Lower leg skin (tissue), 4 donors: ENCODE results near the gene GGA3. TPM values are rescaled to one million over a fixed set of nuclear protein-coding genes. Genes with fewer than 3 reads are reported as not detected.

ENCODE experiments used
- DNase-seq, 2 donors: peaks; one replicate each; pipeline ENCODE4 v3.0.0-alpha.2; 2019; ENCODE audit warnings: low spot score in 2 of 2
- H3K4me3 ChIP-seq: fragments of 200-600 bp; sonication (generic); 2 replicates; pipeline ENCODE4 v1.5.1; 2017; ENCODE audit warnings: mild to moderate bottlenecking, low read depth; ENCODE audit not compliant: poor library complexity, severe bottlenecking
- POLR2A ChIP-seq, 2 donors: fragments of 450-650 bp; IDR thresholded peaks; one replicate each; pipeline ENCODE4 v1.6.1; 2016 to 2017; ENCODE audit warnings: antibody characterized with exemption in 2 of 2, mild to moderate bottlenecking in 1 of 2, moderate library complexity in 1 of 2
- WGBS, 2 donors: methylation state at CpG; one replicate each; pipeline ENCODE4 v1.1.5; 2018; 5-methylcytosine and 5-hydroxymethylcytosine counted together
- intact Hi-C: fragments of 100-400 bp; cut with DNase I; formaldehyde crosslinking; loops from one replicate; pipeline ENCODE4 v1.15.0; 2023; ENCODE audit warnings: low total_unique reads
- total RNA-seq, 4 donors: library from RNA; depleted of rRNA; stranded (reverse); fragments of >200 nt; gene quantifications; one replicate each; pipeline ENCODE4 v1.1.0, GENCODE V29; 2016
- TF ChIP-seq, protein P1 (sequence below), 3 donors: fragments of 450-650 bp; IDR thresholded peaks; one replicate each; pipeline ENCODE4 v1.5.1; 2016; ENCODE audit warnings: antibody characterized with exemption in 3 of 3, mild to moderate bottlenecking in 3 of 3, moderate library complexity in 2 of 3

Gene GGA3
- total RNA-seq, 4 donors from 2014 or later, result 27.5 to 43.1 (median 29.9) TPM

- 89 to 90% methylated on average over 8 of the region's 8 CpGs for WGBS, 2 donors
- TF ChIP-seq, protein P1, sequence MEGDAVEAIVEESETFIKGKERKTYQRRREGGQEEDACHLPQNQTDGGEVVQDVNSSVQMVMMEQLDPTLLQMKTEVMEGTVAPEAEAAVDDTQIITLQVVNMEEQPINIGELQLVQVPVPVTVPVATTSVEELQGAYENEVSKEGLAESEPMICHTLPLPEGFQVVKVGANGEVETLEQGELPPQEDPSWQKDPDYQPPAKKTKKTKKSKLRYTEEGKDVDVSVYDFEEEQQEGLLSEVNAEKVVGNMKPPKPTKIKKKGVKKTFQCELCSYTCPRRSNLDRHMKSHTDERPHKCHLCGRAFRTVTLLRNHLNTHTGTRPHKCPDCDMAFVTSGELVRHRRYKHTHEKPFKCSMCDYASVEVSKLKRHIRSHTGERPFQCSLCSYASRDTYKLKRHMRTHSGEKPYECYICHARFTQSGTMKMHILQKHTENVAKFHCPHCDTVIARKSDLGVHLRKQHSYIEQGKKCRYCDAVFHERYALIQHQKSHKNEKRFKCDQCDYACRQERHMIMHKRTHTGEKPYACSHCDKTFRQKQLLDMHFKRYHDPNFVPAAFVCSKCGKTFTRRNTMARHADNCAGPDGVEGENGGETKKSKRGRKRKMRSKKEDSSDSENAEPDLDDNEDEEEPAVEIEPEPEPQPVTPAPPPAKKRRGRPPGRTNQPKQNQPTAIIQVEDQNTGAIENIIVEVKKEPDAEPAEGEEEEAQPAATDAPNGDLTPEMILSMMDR (IDR thresholded peaks at IDR 0.05), result no peak
- intact Hi-C loops, result no loop called here
- H3K4me3 ChIP-seq, result no peak overlapping the region
- DNase-seq, result no peak
These were observed 9.2 kb downstream of the GGA3 start for GRCh38 chr17:75252039-75252816.

DNA sequence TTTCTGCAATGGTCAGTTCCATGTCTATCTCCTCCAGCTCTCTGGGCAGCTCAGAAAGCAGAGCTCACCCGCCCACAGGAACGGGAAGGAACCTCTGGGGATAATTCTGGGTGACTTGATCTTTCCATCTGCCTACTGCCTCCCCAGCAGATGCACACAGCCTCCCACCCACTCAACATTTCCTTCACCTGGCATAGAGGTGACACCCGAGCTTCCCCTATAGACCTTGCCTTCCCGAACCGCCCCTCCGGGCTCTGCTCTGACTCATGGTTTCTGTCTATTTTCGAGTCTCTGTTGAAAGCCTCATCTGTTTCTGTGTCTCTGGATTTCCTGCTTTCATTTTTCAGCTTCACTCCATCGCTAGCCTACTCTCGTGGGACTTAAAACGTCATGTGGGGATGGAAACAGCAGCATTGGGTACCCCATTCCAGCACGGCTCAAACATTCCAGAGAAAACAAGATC is 11.4 kb downstream of the GGA3 start:
- no peak for TF ChIP-seq POLR2A (IDR thresholded peaks at IDR 0.05)
- TF ChIP-seq, protein P1 (IDR thresholded peaks at IDR 0.05), result no peak
- DNase-seq, result peak in 1 of 2 donors; percentile 83
- 43 to 55% methylated on average over 11 of the region's 11 CpGs for WGBS, 2 donors
- intact Hi-C loops, result no loop called here
- H3K4me3 ChIP-seq, result no peak overlapping the region

DNA sequence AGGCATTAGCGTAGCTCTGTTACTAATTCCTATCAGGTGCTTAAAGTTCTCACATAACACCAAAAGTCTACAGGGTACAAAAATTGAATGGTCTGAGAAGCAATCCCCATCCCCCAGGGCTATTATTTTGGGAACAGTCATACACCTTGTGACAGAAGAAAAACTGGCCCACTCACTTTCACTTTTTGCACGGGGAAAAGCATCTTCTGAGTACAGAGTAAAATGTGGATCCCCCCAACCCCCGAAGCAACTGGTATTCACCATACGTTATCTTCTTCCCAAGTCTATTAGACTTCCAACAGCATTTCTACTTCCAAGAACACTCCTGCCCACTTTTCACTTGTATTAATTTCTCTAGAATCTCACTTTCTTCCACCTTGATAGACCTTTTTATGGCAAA is 11.8 kb downstream of the GGA3 start:
- TF ChIP-seq POLR2A (IDR thresholded peaks at IDR 0.05), result no peak
- TF ChIP-seq, protein P1 (IDR thresholded peaks at IDR 0.05), result no peak
- intact Hi-C loops, result no loop called here
- WGBS, 2 donors, result 65 to 67% methylated on average over 4 of the region's 4 CpGs
- no peak for DNase-seq
- H3K4me3 ChIP-seq, result no peak overlapping the region

GRCh38 chr17:75246404-75246803 is 15.0 kb downstream of the GGA3 start:
- H3K4me3 ChIP-seq, result no peak overlapping the region
- WGBS, 2 donors, result 86 to 89% methylated on average over 12 of the region's 12 CpGs
- DNase-seq, result no peak
- TF ChIP-seq, protein P1 (IDR thresholded peaks at IDR 0.05), result no peak
- no peak for TF ChIP-seq POLR2A (IDR thresholded peaks at IDR 0.05)
- intact Hi-C loops, result no loop called here

DNA sequence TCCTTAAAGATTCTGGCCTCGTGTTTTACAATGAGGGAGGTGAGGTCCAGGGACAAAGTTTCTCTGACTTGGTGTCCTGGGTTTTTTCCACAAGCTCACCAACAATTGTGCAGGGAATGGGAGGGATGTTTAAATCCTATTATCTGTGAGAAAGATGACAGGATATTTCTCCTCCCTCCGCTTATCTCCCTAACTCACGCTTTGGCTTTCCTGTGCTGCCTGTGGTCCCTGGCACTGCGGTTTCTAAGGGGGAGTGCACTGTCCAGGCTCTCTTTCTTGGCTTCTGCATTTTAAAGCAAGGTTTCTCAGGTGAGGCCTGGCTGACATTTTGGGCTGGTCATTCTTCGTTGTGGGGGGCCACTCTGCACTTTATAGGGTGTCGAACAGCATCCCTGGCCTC is 16.4 kb downstream of the GGA3 start:
- WGBS, 2 donors, result 83 to 84% methylated on average over 6 of the region's 6 CpGs
- H3K4me3 ChIP-seq, result no peak overlapping the region
- DNase-seq, result no peak
- TF ChIP-seq, protein P1 (IDR thresholded peaks at IDR 0.05), result no peak
- TF ChIP-seq POLR2A (IDR thresholded peaks at IDR 0.05), result no peak
- intact Hi-C loops, result no loop called here
